Activated CD4-positive, alpha-beta T cell treated with anti-CD3 and anti-CD28 coated beads, Interleukin-2, amount 50 U/mL, for 48 hours (primary cell): ENCODE data around the gene SPI1.

Experiments
- DNase-seq, 2 experiments: peaks; one replicate each; pipeline ENCODE4 v3.0.0-alpha.2; 2020

Gene SPI1

GRCh38 chr11:47406896-47407745, 28.8 kb upstream of the SPI1 start:
- no peak for DNase-seq

DNA sequence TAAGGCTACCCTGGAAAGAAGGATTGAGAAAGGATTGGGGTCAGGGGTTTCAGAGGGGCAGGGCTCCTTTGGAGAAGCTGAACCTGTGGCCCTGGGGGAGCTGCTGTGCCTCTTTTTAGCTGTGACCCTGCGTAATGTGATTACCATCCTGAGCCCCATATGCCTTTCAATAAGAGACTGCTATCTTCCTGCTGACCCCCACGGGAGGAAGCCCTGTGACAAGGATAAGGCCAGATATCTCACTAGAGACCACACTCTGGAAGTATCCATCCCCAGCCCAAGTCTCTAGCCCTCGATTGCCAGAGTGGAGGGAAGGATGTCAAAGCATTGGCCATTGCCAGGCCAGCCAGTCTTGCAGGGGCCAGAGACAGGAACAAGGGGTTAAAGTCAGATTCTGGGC, 25.2 kb upstream of the SPI1 start:
- DNase-seq: no peak

- no peak for DNase-seq
Measured at GRCh38 chr11:47403135-47403534, 24.8 kb upstream of the SPI1 start.

- no peak for DNase-seq
Measured at GRCh38 chr11:47400768-47401279, 22.5 kb upstream of the SPI1 start.

DNA sequence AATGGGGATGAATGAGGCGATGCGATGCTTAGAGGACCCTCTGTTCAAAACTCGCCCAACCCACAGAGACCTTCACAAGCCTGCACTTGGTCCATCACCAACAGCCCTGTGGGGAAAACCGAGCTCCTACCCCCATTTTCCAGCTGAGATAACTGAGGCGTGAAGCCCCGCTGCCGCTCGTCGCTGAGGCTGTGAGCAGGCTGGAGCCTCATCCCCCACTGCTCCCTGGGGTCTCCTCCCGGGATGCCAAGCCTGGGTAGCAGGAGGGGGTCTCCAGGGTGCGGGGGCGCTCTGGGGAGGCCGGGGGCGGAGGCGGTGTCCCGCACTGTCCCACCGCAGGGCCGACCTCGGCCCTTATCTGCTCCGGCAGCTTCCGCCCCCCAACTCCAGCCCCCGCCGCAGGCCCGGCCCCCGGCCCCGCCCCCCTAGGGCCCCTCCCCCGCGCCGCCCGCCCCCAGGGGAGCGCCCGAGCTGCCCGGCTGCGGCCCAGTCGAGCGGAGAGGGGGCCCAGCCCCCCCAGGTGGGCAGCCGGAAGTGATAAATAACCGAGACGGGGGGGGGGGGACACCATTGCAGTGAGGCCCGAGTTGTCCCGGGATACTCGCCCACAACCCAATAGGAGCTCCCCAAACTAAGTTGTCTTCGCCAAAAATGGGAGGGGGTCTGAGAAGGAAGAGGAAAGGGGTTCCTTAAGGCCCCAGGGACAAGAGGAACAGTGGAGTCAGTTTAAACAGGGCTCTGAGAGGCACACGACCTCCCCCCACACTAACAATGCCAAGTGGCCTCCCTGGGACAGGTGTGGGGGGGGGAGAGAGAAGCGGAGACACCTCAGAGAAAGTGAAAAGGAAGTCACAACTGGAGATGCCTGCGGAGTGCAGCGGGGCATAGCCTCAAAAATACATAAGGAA, 21.8 kb upstream of the SPI1 start:
- DNase-seq: peak in 1 of 2 experiments; percentile 29

DNA sequence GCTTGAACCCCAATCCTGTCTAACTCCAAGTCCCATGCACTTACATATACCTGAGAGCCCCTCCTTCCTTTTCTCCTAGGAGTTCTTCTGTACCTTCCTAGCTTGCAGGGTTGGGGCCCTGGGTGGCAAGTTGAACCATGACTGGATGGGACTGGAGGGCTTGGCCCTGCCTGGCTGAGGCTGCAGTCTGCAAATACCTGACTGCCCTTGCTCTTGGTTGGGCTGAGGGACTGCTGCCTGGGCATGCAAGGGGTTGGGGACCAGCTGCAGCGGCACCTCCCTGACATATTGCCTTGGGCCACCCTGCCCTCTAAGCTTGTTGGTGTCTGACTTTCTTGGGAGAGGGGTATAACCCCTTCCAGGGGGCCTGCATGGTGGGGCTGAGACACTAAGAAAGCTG, 20.2 kb upstream of the SPI1 start:
- no peak for DNase-seq

DNA sequence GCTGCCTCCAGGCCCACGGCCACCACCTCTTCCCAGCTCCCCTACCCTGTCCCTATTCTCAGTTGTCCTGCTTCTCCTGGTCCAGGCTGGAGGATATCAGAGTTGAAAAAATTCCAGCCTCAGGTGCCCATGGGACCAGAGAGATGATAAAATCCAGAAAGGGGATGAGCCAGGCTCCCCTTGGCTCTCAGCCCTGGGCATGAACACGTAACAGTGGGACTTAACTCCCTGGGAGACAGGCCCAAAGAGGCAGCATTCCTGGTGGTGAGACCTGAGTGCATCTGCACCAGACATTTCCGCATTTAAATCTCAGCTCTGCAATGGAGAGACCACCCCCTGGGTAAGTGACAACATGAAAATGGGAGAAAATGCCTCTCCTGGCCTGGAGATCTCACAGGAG, 19.7 kb upstream of the SPI1 start:
- DNase-seq: no peak

DNA sequence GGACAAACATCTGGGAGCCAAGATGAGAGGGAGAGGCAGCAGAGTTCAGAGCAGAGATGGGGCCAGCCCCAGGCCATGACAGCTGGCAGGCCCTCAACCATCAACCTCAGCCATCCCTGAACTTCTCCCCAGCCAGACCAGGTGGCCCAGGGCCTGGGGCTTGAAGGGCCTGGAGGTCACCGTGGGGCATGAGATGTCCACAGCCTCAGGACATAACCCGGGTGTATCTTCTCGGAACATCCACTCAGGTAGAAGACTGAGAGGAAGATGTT, 17.6 kb upstream of the SPI1 start:
- DNase-seq: no peak

DNA sequence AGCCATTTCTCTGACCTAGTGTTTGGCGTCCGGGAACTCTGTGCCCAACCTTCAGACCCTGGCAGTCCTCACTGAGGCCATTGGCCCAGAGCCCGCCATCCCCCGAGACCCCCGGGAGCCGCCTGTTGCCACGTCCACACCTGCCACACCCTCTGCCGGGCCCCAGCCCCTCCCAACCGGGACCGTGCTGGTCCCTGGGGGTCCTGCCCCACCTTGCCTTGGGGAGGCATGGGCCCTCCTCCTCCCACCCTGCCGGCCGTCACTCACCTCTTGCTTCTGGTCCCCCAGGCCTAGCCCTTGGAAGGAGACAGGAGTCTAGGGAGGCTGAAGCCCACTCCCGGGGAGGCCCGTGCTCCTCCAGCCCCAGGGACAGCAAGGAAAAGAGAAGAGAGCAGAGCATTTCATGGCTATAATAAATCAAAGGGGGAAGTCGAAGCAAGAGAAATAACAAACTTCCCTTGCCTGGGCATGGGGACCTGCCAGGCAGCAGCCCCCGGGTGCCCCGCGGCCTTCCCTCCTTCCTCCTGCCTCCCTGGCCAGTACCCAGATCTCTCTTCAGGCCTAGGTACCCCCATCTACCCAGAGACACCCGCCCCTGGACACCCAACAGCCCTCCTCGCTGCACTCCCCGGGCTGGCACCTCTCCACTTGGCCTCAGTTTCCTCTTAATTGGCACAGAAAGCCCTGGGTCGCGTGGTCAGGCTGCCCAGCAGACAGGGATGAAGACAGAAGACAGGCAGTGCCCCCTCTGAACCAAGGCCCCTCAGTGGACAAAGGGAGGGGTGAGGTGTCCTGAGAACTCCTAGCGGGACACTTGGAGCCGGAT, 17.1 kb upstream of the SPI1 start:
- no peak for DNase-seq

GRCh38 chr11:47394322-47395222, 16.2 kb upstream of the SPI1 start:
- peak; percentile 58 to 69 for DNase-seq

GRCh38 chr11:47394050-47394321, 15.6 kb upstream of the SPI1 start:
- no peak for DNase-seq

DNA sequence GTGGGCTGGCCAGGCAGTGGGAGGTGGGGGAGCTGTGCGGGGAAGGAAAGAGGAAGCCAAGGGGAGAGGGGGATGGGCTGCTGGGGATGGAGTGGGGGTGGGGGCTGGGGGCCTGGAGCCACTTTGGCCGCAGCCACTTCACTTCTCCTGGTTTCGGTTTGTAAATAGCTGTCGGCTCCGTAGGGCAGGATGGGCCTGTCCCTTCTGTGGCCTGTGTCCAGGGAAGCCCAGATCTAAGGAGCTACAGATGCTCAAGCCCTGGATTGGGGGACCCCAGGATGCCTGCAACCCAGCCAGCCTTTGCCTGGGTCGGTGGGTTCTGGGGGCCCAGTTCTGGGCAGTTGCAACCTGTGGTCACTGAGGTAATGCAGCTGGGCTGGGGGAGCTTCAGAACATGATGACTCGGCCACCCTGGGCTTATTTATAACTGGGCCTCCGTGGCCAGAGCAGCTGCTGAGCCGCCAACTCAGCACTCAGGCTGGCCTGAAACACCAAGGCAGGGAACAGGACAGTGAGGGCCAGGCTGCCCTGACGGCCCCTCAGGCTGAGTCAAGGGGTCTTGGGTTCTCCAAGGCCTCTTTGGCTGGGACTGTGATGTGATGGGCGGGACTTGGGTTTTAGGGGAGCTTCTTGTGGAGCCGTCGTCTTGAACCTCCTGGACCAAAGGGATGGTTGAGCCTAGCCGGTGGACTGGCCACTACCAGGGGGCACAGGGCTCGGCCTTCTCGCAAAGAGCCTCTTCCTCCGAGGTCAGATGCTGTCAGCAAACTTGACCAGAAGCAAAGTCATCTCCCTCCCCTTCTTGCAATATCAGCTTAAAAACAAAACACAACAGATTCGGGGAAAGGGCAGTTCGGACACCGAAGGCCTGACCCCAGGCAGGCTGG, 15.1 kb upstream of the SPI1 start:
- no peak for DNase-seq

- DNase-seq: no peak
Measured at GRCh38 chr11:47392546-47393162, 14.3 kb upstream of the SPI1 start.

DNA sequence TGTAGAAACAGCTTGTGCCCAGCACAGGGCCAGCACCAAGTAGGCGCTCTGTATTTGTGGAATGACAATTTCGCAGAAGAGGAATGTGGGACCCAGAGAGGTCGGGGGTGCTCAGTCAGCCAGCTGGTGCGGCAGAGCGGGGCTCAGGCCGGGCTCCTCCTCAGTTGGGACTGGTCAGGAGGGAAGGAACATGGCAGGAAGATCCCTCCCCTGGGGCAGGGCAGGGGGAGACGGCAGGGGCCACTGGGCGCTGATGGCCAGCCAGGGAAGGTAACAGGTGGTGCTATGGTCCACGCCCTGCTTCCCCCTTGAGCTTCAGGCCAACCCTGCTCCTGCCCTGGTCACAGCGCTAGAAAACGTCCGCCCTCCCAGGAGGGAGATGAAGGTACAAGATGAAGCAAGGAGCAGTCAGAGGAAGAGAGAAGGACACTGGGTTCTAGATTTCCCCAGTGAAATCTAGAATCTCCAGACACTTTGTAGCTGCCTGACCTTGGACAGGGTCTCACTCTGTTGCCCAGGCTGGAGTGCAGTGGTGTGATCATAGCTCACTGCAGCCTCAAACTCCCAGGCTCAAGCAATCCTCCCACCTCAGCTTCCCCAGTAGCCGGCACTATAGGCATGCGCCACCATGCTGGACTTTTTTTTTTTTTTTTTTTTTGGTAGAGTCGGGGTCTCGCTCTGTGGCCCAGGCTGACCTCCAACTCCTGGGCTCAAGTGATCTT, 13.5 kb upstream of the SPI1 start:
- no peak for DNase-seq

- DNase-seq: no peak
Measured at GRCh38 chr11:47391077-47391583, 12.8 kb upstream of the SPI1 start.

DNA sequence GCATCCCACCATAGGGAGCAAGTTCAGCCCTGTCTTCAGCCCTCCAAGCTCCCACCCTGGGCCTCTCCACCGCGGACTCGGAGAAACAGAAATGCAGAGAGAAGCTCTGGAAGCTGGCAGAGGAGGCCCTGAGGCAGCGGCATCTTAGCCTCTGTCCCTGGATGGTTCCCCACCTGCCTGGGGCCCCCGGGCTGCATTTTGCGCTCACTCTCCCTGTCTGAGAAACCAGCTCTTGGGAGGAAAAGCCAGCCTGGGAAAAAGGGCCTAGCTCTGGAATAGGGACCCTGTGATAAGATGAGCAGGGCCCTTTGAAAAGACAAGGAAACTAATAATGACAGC, 12.0 kb upstream of the SPI1 start:
- no peak for DNase-seq

- DNase-seq: no peak
Measured at GRCh38 chr11:47389577-47390421, 11.5 kb upstream of the SPI1 start.

GRCh38 chr11:47388697-47389576, 10.6 kb upstream of the SPI1 start:
- DNase-seq: no peak
